IPS DF 4.7 (cell line): Measurements from ENCODE around the gene SH3BP2.

Experiments used
- DNase-seq: peaks from one replicate; pipeline ENCODE4 v3.0.0-alpha.2; 2013; ENCODE audit warnings: low spot score; ENCODE audit errors: extremely low read depth

SH3BP2 gene

DNA sequence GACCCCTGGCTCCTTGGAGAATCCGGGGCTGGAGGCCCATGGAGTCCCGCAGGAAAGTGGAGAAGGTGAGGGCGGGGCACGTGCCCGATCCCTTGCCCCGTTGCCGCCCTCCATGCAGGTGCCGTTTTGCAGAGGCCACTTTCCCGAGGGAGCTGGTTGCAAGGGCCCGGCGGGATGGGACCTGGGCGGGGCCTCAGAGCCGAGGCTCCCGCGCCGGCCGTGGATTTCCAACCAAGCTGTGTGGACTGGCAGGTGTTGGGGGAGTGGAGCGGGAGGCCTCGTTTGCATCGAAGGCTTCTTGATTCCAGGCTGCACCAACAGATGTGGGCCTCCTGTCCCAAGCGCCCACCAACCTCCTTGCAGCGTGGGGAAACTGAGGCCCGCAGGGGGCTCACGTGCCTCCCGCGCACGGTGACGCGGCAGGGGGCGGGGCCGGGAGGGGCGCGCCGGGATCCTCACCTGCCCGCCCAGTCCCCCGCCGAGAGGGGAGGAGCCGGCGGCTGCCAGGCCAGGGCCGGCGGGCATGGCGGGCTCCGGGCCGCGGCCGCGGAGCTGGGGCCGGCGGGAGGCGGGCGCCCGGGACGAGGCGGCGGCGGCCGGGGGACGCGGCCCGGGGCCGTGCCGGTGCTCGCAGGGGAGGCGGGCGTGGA is 24.9 kb downstream of the SH3BP2 start:
- no peak for DNase-seq

DNA sequence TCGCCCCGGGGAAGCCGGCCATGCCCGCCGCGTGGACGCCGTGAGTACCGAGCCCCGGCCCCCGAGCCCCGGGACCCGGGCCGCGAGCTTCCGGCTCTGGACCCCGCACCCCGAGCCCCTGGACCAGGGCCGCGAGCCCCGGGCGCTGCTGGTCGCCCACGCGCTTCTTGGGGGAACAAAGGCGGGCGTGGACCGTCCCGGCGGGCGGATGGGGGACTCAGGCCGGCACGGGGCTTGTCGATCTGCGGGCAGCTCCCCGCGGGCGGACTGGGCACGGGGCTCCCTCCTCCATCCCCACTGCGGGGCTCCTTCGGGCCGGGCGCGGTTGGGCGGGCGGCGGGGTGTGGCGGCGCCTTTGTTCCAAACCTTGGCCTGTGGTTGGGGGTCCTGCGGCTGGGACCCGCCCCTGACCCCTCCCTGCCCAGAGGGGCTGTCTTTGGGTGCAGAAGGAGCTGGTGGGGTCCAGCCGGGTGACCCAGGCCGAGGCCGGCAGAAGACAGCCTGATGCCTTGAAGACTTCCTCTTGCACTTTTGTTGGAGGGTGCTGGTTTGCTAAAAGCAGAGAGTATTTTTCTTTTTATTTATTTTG is 25.6 kb downstream of the SH3BP2 start:
- no peak for DNase-seq

DNA sequence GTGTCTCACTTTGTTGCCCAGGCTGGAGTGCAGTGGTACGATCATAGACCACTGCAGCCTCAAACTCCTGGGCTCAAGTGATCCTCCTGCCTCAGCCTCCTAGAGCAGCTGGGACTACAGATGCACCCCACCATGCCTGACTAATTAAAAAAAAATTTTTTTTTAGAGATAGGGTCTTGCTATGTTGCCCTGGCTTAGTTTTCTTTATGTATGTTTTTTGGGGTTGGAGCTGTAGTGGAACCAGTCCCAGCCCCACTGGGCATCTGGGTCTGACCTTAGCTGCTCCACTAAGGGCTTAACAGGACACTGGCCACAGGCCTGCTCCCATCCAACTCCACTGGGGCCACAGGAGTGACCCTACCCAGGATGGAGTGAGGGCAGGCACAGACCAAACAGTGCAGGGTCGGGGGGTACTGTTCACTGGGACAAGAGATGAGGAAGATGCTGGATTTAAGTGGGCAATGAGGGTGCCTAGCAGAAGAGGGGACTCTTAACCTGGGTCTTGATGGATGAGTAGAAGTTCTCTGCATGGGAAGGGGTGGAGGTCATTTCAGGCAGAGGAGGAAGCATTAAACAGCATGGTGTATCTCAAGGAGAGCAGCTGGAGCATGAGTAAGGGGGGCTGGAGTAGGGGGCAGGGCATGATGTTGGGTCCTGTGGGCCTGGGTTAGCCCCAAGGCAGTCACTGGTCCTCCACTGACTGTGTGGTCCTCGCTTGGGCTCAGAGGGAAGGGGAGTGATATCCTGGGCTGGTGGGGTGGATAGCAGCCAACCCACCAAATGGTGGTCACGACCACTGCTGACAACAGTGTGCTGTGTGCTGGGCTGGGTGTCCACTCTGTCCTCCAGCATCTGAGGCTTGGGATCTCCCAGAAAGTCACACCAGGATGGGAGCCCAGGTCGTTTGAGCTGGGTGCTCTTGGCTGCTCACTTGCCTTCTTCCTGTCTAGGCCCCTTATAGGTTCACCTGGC is 26.6 kb downstream of the SH3BP2 start:
- DNase-seq = no peak

DNA sequence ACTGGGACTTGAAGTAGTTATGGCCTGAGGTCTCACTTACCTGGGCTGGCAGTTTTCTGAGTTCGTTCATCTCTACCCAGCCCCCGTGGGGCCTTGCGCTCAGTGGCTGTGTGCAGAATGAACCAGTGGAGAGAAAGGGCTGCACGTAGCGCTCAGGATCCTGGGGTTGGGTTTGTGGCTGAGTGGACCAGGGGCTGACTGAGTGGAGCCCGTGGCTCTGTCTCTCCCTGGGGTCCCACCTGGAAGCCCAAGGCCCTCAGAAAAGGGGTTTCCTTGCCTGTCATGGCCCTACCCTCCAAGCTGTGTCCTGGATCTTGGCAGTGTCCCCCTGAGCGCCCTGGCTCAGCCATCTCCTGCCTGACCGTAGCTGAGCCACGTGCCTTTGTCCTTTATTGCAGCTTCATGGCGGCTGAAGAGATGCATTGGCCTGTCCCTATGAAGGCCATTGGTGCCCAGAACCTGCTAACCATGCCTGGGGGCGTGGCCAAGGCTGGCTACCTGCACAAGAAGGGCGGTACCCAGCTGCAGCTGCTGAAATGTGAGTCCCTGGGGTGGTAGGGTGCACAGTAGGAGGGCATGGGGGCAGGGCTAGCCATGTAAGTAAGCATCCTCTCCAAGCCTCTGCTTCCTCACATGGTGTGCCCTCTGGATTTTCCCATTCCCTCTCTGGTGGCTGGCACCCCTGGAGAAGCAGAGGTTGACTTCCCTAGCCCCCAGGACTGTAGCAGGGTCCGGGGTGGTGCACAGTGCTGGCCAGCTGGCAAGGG is 27.5 kb downstream of the SH3BP2 start:
- DNase-seq = no peak

- no peak for DNase-seq
Observed at GRCh38 chr4:2822461-2823300, 29.8 kb downstream of the SH3BP2 start.

DNA sequence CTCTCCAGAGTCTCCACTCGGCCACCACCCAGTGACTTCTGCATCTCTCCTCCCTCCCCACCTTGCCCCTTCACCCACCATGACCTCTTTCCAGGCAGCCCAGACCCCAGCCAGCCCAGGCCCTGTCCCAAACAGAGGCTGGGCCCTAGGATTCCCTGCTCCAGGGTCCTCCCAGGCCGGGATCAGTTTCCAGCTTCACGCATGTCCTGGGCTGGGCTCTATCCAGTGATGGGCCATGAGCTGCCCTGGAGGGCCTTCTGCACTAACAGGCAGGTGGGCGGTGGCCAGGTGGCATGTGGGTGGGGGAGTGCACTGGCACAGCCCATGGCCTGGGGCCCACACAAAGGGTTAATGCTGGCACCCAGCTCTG is 30.4 kb downstream of the SH3BP2 start:
- no peak for DNase-seq

DNA sequence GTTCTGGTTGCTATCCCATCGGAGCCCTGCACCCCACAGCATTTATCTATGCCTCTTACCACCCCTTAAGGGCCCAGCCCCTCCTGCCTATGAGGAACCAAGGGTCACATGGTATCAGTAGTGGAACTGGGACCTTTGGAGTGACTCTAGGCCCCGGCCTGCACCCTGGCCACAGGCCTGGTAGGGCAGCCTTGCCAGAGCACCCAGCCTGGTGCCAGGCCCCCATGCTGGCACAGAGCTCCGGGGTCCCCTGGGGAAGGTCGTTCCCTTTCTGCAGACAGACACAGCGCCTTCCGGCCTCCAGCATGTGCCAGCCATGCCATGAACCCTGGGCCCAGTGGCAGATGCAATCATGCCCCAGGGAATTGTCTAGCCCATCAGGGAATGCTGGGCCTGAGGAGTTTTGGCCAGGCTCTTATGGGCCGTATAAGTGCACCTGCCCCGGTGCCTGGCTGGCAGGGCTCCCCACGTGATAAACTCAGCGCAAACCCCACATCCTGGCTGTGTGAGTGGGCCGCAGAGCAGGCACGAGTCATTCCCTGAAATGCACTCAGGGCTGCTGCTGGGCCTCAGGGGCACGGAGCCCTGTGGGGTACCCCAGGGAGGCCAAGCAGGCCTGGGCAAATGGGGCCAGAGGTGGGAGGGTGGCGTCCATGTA is 30.9 kb downstream of the SH3BP2 start:
- DNase-seq = no peak

DNA sequence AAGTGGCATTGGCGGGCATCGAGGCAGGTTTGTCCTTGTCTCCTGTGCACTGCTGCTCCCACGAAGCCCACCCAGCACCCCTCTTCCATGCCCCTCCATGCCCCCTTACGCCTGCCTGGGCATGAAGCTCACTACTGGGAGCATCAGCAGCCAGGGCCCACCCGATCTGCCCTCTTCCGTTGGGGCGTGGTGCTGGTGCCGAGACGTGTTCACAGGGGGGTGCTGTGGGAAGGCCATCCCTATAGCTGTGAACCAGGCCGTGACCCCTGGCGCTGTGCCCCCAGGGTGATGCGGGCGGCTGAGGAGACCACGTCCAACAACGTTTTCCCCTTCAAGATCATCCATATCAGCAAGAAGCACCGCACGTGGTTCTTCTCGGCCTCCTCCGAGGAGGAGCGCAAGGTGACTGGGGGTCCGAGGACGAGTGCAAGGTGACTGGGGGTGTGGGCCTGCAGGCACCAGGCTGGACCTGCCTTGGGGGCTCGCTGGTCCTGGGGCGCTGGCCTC is 31.5 kb downstream of the SH3BP2 start:
- DNase-seq = no peak

DNA sequence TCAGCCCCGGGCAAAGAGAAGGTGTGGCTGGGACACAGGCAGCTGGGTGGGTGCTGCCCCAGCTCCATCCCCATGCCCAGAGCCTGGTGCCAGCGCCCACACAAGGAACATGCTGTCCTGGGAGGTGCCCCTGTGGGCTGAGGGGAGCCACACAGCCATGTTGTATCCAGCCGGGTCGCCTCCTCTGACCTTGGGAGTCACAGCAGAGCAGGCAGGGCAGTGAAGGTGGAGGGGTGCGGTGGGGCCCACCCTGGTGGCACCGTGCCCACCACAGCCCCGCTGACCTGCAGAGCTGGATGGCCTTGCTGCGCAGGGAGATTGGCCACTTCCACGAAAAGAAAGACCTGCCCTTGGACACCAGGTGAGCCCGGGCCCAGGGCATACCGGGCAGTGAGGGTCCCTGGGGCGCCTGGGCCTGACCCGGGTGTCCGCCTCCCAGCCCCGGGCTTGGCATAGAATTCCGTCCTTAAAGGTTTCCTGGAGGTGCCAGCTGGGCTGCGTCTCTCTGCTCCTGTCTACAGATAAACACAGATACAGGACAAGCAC is 32.0 kb downstream of the SH3BP2 start:
- no peak for DNase-seq

GRCh38 chr4:2825740-2826139 is 32.9 kb downstream of the SH3BP2 start:
- DNase-seq = no peak

- no peak for DNase-seq
Observed at GRCh38 chr4:2827071-2827873, 34.4 kb downstream of the SH3BP2 start.

- DNase-seq = no peak
Observed at GRCh38 chr4:2827874-2828751, 35.2 kb downstream of the SH3BP2 start.

DNA sequence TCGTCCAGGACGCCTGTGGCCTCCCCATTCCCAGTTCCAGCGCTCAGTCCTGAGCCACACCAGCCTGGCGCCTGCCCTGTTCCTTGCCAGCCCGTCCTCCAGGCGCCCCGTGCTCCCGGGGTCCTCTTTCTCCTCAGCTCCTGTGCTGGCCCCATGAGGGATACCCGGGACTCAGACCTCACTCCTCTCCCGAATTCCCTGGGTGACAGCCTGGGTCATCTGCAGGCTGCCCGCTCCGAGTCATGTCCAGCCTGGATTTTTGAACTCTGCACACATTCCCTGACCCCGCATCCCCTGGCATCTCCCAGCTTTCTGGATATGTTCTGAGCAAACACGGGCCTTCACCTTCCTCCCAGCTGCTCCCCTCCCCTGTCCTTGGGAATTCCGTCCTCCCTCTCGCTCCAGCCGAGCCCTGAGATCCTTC is 35.9 kb downstream of the SH3BP2 start:
- no peak for DNase-seq

DNA sequence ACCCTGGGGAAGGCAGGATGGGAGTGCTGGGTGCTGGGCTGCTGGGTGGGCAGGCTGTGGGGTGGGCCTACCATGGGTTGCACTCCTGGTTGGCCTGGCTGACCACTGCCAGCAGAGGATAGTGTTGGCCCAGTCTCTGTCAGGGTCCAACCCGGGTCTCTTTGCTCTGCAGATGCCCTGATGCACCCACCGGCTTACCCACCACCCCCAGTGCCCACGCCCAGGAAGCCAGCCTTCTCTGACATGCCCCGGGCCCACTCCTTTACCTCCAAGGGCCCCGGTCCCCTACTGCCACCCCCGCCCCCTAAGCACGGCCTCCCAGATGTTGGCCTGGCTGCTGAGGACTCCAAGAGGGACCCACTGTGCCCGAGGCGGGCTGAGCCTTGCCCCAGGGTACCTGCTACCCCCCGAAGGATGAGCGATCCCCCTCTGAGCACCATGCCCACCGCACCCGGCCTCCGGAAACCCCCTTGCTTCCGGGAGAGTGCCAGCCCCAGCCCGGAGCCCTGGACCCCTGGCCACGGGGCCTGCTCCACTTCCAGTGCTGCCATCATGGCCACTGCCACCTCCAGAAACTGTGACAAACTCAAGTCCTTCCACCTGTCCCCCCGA is 36.5 kb downstream of the SH3BP2 start:
- no peak for DNase-seq

GRCh38 chr4:2829933-2830451 is 37.1 kb downstream of the SH3BP2 start:
- no peak for DNase-seq

- no peak for DNase-seq
Observed at GRCh38 chr4:2830632-2831610, 38.0 kb downstream of the SH3BP2 start.
